ENCODE results near the gene KCNAB1.

DNA sequence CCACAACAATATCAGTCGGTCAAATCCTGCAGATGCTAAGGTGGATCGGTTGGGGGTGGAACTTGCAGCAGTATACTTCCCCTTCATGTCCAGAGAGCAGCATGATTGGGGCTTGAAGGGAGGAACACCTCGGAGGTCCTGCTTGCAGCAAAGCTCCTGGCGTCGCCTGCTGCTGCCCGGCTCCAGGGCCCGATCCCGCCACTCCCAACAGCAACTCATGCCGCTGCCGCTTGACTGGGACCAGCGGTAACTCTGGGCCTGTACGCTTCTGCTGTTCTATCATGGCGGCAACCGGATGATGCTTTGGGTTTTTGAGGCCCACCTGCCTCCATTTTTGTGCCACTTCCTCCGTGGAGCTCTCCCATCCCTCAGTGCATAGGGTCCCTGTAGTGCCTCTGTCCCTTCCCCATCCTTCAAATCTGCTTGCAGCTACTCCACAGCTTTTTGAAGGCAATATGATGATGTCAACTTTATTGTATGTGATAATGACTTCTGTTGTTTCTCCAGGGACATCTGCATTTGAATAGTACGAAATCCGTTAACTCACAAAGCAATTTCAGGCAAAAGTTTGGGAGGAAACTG, 56.3 kb downstream of the KCNAB1 start:
- no peak for TF ChIP-seq CTCF (conservative IDR thresholded peaks at IDR 0.05 in 1 of 2, IDR thresholded peaks at IDR 0.05 in 1 of 2; ENCODE audit: low read depth in 1 of 2, low read length in 2 of 2)
- TF ChIP-seq EZH2 (IDR thresholded peaks at IDR 0.05; ENCODE audit: low read length, missing control alignments): no peak

Data from fibroblast of lung (primary cell).